Non-pigmented ciliary epithelial cell (primary cell): ENCODE results near the gene C1S.
"Not testable (repeated sequence)": the region's sequence is repeated elsewhere in the genome, so short reads cannot be mapped to it uniquely, and the experiment has no call there.

Experiments used
- DNase-seq: peaks from one replicate; pipeline ENCODE4 v3.0.0-alpha.2; 2010; ENCODE audit warnings: low read depth

The C1S gene

GRCh38 chr12:7103837-7104584 lies 43.5 kb downstream of the C1S start:
- no peak for DNase-seq

GRCh38 chr12:7106082-7106481 lies 45.6 kb downstream of the C1S start:
- DNase-seq = no peak

- DNase-seq = not testable (repeated sequence)
Measured at GRCh38 chr12:7107181-7107580, 46.7 kb downstream of the C1S start.

- DNase-seq = no peak
Measured at GRCh38 chr12:7107636-7108002, 47.1 kb downstream of the C1S start.

GRCh38 chr12:7108003-7108795 lies 47.7 kb downstream of the C1S start:
- no peak for DNase-seq

- DNase-seq = no peak
Measured at GRCh38 chr12:7108796-7109571, 48.5 kb downstream of the C1S start, which contains the start of gene C1RL. TSS of gene C1RL (minus strand) at chr12:7109214. CDS start at chr12:7109180, 34 bp downstream.

- DNase-seq = no peak
Measured at GRCh38 chr12:7109572-7109920, 49.0 kb downstream of the C1S start.

- DNase-seq = no peak
Measured at GRCh38 chr12:7110661-7111060, 50.1 kb downstream of the C1S start.

- no peak for DNase-seq
Measured at GRCh38 chr12:7112041-7112440, 51.5 kb downstream of the C1S start.

GRCh38 chr12:7113389-7113871 lies 52.9 kb downstream of the C1S start:
- no peak for DNase-seq

GRCh38 chr12:7114008-7114407 lies 53.5 kb downstream of the C1S start:
- no peak for DNase-seq

GRCh38 chr12:7114851-7115250 lies 54.3 kb downstream of the C1S start:
- DNase-seq = no peak

- no peak for DNase-seq
Measured at GRCh38 chr12:7116196-7116595, 55.7 kb downstream of the C1S start.

- DNase-seq = no peak
Measured at GRCh38 chr12:7116916-7117315, 56.4 kb downstream of the C1S start.

- no peak for DNase-seq
Measured at GRCh38 chr12:7117670-7118069, 57.2 kb downstream of the C1S start.

- no peak for DNase-seq
Measured at GRCh38 chr12:7118881-7119280, 58.4 kb downstream of the C1S start.

GRCh38 chr12:7120166-7120565 lies 59.6 kb downstream of the C1S start:
- DNase-seq = no peak
